IMR-90 (cell line): ENCODE results near the gene ATP9B. TPM values are rescaled to one million over a fixed set of nuclear protein-coding genes. Genes with fewer than 3 reads are reported as not detected.

Source experiments
- ATAC-seq: fragments of 200-7000 bp; cut with Tn5 transposase; 2 replicates; pipeline ENCODE4 v1.9.1; 2020; ENCODE audit warnings: low read depth, mild to moderate bottlenecking, moderate library complexity
- BruUV-seq: library from RNA; stranded (reverse); fragments of 400-500 nt; replicated peaks from 2 replicates; lab custom pipeline; 2021; lab: Mats Ljungman, UMichigan
- CTCF ChIA-PET: fragments of 300-600 bp; formaldehyde crosslinking; extraction: SDS; loops from one replicate; lab custom pipeline; 2021; ENCODE audit warnings: antibody characterized with exemption; lab: Yijun Ruan, JAX
- POLR2A ChIA-PET: fragments of 300-600 bp; sonication (Branson Sonifier 250); formaldehyde crosslinking; loops from one replicate; lab custom pipeline; 2022; ENCODE audit warnings: antibody characterized with exemption; ENCODE audit not compliant: unreplicated experiment; lab: Charles Lee
- DNase-seq: peaks from one replicate; pipeline ENCODE4 v3.0.0; 2013
- H2AFZ ChIP-seq: replicated peaks from 2 replicates; pipeline ENCODE3; 2013; ENCODE audit warnings: low read length, mild to moderate bottlenecking; ENCODE audit not compliant: poor library complexity
- H2AK5ac ChIP-seq: 2 replicates; pipeline ENCODE4 v1.6.1; 2013; ENCODE audit warnings: low read depth, low read length, inconsistent platforms
- H2AK9ac ChIP-seq: replicated peaks from 2 replicates; pipeline ENCODE3; 2013; ENCODE audit warnings: mild to moderate bottlenecking, low read depth, low read length, moderate library complexity; ENCODE audit not compliant: poor library complexity
- H2BK120ac ChIP-seq: 2 replicates; pipeline ENCODE4 v1.6.1; 2013; ENCODE audit warnings: low read depth, low read length, inconsistent platforms
- H2BK15ac ChIP-seq: 3 replicates; pipeline ENCODE4 v1.6.1; 2013; ENCODE audit warnings: low read depth, low read length, inconsistent platforms
- H2BK20ac ChIP-seq: 2 replicates; pipeline ENCODE4 v1.6.1; 2013; ENCODE audit warnings: low read depth, mild to moderate bottlenecking, inconsistent platforms, low read length, moderate library complexity
- H2BK5ac ChIP-seq: 2 replicates; pipeline ENCODE4 v1.6.1; 2013; ENCODE audit warnings: mild to moderate bottlenecking, low read depth, low read length, inconsistent platforms; ENCODE audit not compliant: poor library complexity, severe bottlenecking
- H3K14ac ChIP-seq: replicated peaks from 2 replicates; pipeline ENCODE4 v1.6.1; 2013; ENCODE audit warnings: low read depth, low read length, inconsistent platforms
- H3K18ac ChIP-seq: 2 replicates; pipeline ENCODE4 v1.6.1; 2013; ENCODE audit warnings: low read depth, low read length, control low read depth
- H3K23ac ChIP-seq: 2 replicates; pipeline ENCODE4 v1.6.1; 2013; ENCODE audit warnings: low read depth, low read length, inconsistent platforms
- H3K27ac ChIP-seq: 2 replicates; pipeline ENCODE4 v1.5.1; 2013; ENCODE audit warnings: mild to moderate bottlenecking, control low read depth, low read length; ENCODE audit not compliant: insufficient read depth
- H3K27me3 ChIP-seq: 2 replicates; pipeline ENCODE4 v1.6.1; 2013; ENCODE audit warnings: low read length; ENCODE audit not compliant: control insufficient read depth, insufficient read depth
- H3K36me3 ChIP-seq: 2 replicates; pipeline ENCODE4 v1.6.1; 2013; ENCODE audit warnings: low read length, mixed read lengths; ENCODE audit not compliant: control insufficient read depth, insufficient read depth
- H3K4ac ChIP-seq: 2 replicates; pipeline ENCODE4 v1.6.1; 2013; ENCODE audit warnings: low read depth, low read length, inconsistent platforms
- H3K4me1 ChIP-seq: 2 replicates; pipeline ENCODE4 v1.6.1; 2013; ENCODE audit warnings: low read length, mixed read lengths; ENCODE audit not compliant: control insufficient read depth, insufficient read depth
- H3K4me2 ChIP-seq: 2 replicates; pipeline ENCODE4 v1.6.1; 2013; ENCODE audit warnings: low read depth, mild to moderate bottlenecking, control low read depth, low read length, moderate library complexity
- H3K4me3 ChIP-seq: 2 replicates; pipeline ENCODE4 v1.5.1; 2013; ENCODE audit warnings: low read depth, mild to moderate bottlenecking, control low read depth, low read length, moderate library complexity; ENCODE audit not compliant: insufficient read depth
- H3K56ac ChIP-seq: 2 replicates; pipeline ENCODE4 v1.6.1; 2013; ENCODE audit warnings: low read length, inconsistent platforms; ENCODE audit not compliant: insufficient read depth; ENCODE audit errors: extremely low read depth
- H3K79me1 ChIP-seq, 2 experiments: 2 replicates each; pipeline ENCODE4 v1.6.1; 2013; ENCODE audit warnings: low read length in 2 of 2, inconsistent platforms in 1 of 2, low read depth in 1 of 2
- H3K9ac ChIP-seq: 2 replicates; pipeline ENCODE4 v1.6.1; 2013; ENCODE audit warnings: low read depth, low read length, control low read depth
- H3K9me1 ChIP-seq: 2 replicates; pipeline ENCODE4 v1.6.1; 2013; ENCODE audit warnings: low read length, inconsistent platforms; ENCODE audit not compliant: insufficient read depth
- H3K9me3 ChIP-seq: 2 replicates; pipeline ENCODE4 v1.6.1; 2013; ENCODE audit warnings: low read length; ENCODE audit not compliant: control insufficient read depth, insufficient read depth
- H4K20me1 ChIP-seq: 2 replicates; pipeline ENCODE4 v1.6.1; 2013; ENCODE audit warnings: low read length, inconsistent platforms; ENCODE audit not compliant: insufficient read depth
- H4K5ac ChIP-seq: 2 replicates; pipeline ENCODE4 v1.6.1; 2013; ENCODE audit warnings: mild to moderate bottlenecking, low read depth, low read length, control low read depth
- H4K8ac ChIP-seq, 2 experiments: 2 replicates each; pipeline ENCODE4 v1.6.1; 2013; ENCODE audit warnings: low read depth in 2 of 2, low read length in 2 of 2, control low read depth in 1 of 2, inconsistent platforms in 1 of 2
- H4K91ac ChIP-seq: 2 replicates; pipeline ENCODE4 v1.6.1; 2013; ENCODE audit warnings: low read depth, low read length, inconsistent platforms; ENCODE audit not compliant: insufficient read depth
- BHLHE40 ChIP-seq: fragments of 150-350 bp; IDR thresholded peaks from 2 replicates; pipeline ENCODE4 v1.6.1; 2016; ENCODE audit warnings: mild to moderate bottlenecking, low read depth, low read length
- CTCF ChIP-seq: conservative IDR thresholded peaks from 2 replicates; pipeline ENCODE4 v1.5.1; 2012; ENCODE audit warnings: mild to moderate bottlenecking, low read depth, low read length, improper control_type of control experiment
- MAFK ChIP-seq: IDR thresholded peaks from 2 replicates; pipeline ENCODE4 v1.6.1; 2012; ENCODE audit warnings: low read depth, low read length, improper control_type of control experiment
- MAZ ChIP-seq: IDR thresholded peaks from 2 replicates; pipeline ENCODE4 v1.6.1; 2012; ENCODE audit warnings: low read depth, mild to moderate bottlenecking, low read length, improper control_type of control experiment, moderate library complexity, borderline replicate concordance
- NFE2L2 ChIP-seq: fragments of 150-350 bp; IDR thresholded peaks from 2 replicates; pipeline ENCODE4 v1.6.1; 2016; ENCODE audit warnings: low read depth, mild to moderate bottlenecking, low read length
- POLR2A ChIP-seq: IDR thresholded peaks from 2 replicates; pipeline ENCODE4 v1.6.1; 2012; ENCODE audit warnings: mild to moderate bottlenecking, low read depth, low read length
- RFX5 ChIP-seq: IDR thresholded peaks from 2 replicates; pipeline ENCODE4 v1.8.0; 2012; ENCODE audit warnings: low read depth, mild to moderate bottlenecking, low read length, moderate library complexity
- WGBS, 2 experiments: methylation state at CpG; one replicate each; pipeline versions ENCODE4 v1.1.5 to v1.1.7; 2013; ENCODE audit warnings: missing lambda C conversion rate in 2 of 2; ENCODE audit not compliant: insufficient read length in 1 of 2; ENCODE audit errors: extremely low coverage in 2 of 2; 5-methylcytosine and 5-hydroxymethylcytosine counted together
- dilution Hi-C: fragments of 300-500 bp; cut with HindIII; formaldehyde crosslinking; loops from one replicate; pipeline ENCODE4 v1.14.3; 2018; ENCODE audit warnings: low sequenced_read_pairs; ENCODE audit not compliant: unreplicated experiment
- in situ Hi-C: fragments of 300-500 bp; cut with MboI; formaldehyde crosslinking; loops from 3 replicates; pipeline ENCODE4 v1.14.3; 2019; ENCODE audit warnings: low sequenced_read_pairs, inconsistent platforms, mixed read lengths
- intact Hi-C: fragments of 100-400 bp; cut with micrococcal nuclease; formaldehyde crosslinking; loops from 2 replicates; pipeline ENCODE4 v1.10.0; 2022
- polyA plus RNA-seq, 3 experiments: library from polyadenylated mRNA; depleted of rRNA; stranded (reverse); fragments of >200 nt; gene quantifications; 2 replicates each; pipeline ENCODE4 v1.2.3, GENCODE V29; 2012; ENCODE audit warnings: low replicate concordance in 1 of 3
- total RNA-seq: library from RNA; depleted of rRNA; stranded (reverse); fragments of >200 nt; gene quantifications from 2 replicates; pipeline ENCODE4 v1.2.3, GENCODE V29; 2012

Gene ATP9B
- total and polyA plus RNA-seq, 2 of the 4 experiments (the other 2 are of a cell fraction) = 11.0 to 11.5 TPM

GRCh38 chr18:79048245-79048632, 21.0 kb upstream of the ATP9B start:
- H3K23ac ChIP-seq = no peak overlapping the region
- H2BK5ac ChIP-seq = no peak overlapping the region
- WGBS, 2 experiments = 75% methylated on average over 3 of the region's 8 CpGs; no CpG with 5 or more reads in 1 of the 2 experiments
- no peaks in the 10 kb centered on the region for H3K79me1 ChIP-seq
- H3K36me3 ChIP-seq = no peaks in the 10 kb centered on the region
- POLR2A ChIA-PET = no interaction called here
- BruUV-seq = no TSS peak
- H3K9me1 ChIP-seq = no peaks in the 10 kb centered on the region
- H2BK20ac ChIP-seq = no peak overlapping the region
- no peak overlapping the region for H2AK5ac ChIP-seq
- no peak overlapping the region for H4K91ac ChIP-seq
- peaks cover 2% of the 10 kb centered on the region; the same call in 1 of the 2 replicates for H3K9me3 ChIP-seq
- CTCF ChIA-PET = no interaction called here
- H3K4ac ChIP-seq = no peak overlapping the region
- H2AK9ac ChIP-seq = no peak overlapping the region
- ATAC-seq (no peak), DNase-seq (no peak)
- no peak overlapping the region for H2AFZ ChIP-seq
- intact Hi-C loops = no loop called here
- H3K56ac ChIP-seq = no peak overlapping the region
- H3K27me3 ChIP-seq = no peaks in the 10 kb centered on the region
- H4K5ac ChIP-seq = no peak overlapping the region
- H4K20me1 ChIP-seq = no peaks in the 10 kb centered on the region
- H3K9ac ChIP-seq = no peak overlapping the region
- no peak overlapping the region for H3K18ac ChIP-seq
- H2BK120ac ChIP-seq = no peak overlapping the region
- H3K4me1 ChIP-seq = no peaks in the 10 kb centered on the region
- dilution Hi-C loops = no loop called here
- no peak overlapping the region for H3K4me2 ChIP-seq
- H2BK15ac ChIP-seq = no peak overlapping the region
- no peak for TF ChIP-seq POLR2A
- TF ChIP-seq MAZ = no peak
- no peak for TF ChIP-seq CTCF
- TF ChIP-seq RFX5 = no peak
- TF ChIP-seq BHLHE40 = no peak
- TF ChIP-seq NFE2L2 = no peak
- TF ChIP-seq MAFK = no peak
- H4K8ac ChIP-seq = no peak overlapping the region
- H3K14ac ChIP-seq = no peak overlapping the region
- no peak overlapping the region for H3K27ac ChIP-seq
- no peak overlapping the region for H3K4me3 ChIP-seq
- in situ Hi-C loops = no loop called here
